ENCODE data around the gene PRKAA1. TPM values are rescaled to one million over a fixed set of nuclear protein-coding genes. Genes with fewer than 3 reads are reported as not detected.
A peak's percentile ranks its signal among the peaks of the same experiment; 100 is the strongest.

PRKAA1 gene
- total and polyA plus RNA-seq, 2 of the 13 experiments (the other 11 are each of a cell fraction or from before 2014, with no cell fraction given) = 36.6 to 58.0 TPM

DNA sequence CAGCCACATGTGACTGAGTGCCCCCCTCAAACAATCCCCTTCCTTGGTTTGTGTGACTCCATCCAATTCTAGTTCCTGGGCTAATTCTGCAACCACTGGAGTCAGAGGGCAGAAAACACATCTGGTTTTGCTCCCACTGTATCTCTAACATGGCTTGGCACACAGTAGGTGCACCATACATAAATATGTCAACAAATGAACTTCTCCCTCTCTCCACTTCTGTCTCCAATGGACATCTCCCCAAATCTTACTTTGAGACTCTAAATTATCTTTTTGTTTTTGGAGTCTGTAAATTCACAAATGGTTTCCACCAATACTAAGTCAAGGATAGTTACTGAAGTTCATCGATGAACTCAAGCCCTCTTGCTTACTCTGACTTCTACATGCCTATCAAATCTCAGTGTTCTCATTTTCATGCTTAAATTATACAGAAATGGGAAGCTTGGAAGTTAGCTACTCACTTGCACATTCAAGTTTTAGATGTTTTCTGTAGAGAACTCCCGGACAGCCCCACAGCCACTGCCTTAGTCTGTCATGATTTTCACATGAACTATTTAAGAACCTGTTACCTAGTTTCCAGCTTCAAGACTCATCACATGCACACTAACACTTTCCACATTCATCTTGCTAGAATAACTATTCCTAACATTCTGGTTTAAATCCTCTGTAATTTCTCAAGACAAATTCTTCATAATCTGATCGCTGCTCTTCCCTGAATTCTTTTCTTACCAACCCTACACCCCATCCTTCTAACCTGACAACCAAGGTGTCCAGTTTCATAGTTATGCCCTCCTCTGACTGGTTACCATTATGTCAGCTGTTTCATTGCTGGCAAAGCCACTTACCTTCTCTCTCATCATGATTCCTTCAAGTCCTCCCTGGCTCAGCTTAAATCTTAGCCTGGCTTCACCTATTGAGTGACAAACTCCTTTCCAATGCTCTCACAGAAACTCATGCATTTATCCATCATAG is 30.8 kb upstream of the PRKAA1 start (continued):
- no peak for TF ChIP-seq TBL1XR1 (IDR thresholded peaks at IDR 0.05; ENCODE audit: borderline replicate concordance, low read length, partially characterized antibody)
- peak; percentile 40 for TF ChIP-seq POLR2G (IDR thresholded peaks at IDR 0.05; ENCODE audit: low read depth, low read length)
- no peak for TF ChIP-seq HOXA7 (CRISPR knock-in tag; IDR thresholded peaks at IDR 0.05)
- TF ChIP-seq, protein P1, sequence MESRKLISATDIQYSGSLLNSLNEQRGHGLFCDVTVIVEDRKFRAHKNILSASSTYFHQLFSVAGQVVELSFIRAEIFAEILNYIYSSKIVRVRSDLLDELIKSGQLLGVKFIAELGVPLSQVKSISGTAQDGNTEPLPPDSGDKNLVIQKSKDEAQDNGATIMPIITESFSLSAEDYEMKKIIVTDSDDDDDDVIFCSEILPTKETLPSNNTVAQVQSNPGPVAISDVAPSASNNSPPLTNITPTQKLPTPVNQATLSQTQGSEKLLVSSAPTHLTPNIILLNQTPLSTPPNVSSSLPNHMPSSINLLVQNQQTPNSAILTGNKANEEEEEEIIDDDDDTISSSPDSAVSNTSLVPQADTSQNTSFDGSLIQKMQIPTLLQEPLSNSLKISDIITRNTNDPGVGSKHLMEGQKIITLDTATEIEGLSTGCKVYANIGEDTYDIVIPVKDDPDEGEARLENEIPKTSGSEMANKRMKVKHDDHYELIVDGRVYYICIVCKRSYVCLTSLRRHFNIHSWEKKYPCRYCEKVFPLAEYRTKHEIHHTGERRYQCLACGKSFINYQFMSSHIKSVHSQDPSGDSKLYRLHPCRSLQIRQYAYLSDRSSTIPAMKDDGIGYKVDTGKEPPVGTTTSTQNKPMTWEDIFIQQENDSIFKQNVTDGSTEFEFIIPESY (CRISPR knock-in tag; IDR thresholded peaks at IDR 0.05) = no peak
- TF ChIP-seq SMAD3 (CRISPR knock-in tag; IDR thresholded peaks at IDR 0.05) = no peak
- no peak for TF ChIP-seq MAFF (IDR thresholded peaks at IDR 0.05; ENCODE audit: low read depth, low read length)
- TF ChIP-seq, protein P2, sequence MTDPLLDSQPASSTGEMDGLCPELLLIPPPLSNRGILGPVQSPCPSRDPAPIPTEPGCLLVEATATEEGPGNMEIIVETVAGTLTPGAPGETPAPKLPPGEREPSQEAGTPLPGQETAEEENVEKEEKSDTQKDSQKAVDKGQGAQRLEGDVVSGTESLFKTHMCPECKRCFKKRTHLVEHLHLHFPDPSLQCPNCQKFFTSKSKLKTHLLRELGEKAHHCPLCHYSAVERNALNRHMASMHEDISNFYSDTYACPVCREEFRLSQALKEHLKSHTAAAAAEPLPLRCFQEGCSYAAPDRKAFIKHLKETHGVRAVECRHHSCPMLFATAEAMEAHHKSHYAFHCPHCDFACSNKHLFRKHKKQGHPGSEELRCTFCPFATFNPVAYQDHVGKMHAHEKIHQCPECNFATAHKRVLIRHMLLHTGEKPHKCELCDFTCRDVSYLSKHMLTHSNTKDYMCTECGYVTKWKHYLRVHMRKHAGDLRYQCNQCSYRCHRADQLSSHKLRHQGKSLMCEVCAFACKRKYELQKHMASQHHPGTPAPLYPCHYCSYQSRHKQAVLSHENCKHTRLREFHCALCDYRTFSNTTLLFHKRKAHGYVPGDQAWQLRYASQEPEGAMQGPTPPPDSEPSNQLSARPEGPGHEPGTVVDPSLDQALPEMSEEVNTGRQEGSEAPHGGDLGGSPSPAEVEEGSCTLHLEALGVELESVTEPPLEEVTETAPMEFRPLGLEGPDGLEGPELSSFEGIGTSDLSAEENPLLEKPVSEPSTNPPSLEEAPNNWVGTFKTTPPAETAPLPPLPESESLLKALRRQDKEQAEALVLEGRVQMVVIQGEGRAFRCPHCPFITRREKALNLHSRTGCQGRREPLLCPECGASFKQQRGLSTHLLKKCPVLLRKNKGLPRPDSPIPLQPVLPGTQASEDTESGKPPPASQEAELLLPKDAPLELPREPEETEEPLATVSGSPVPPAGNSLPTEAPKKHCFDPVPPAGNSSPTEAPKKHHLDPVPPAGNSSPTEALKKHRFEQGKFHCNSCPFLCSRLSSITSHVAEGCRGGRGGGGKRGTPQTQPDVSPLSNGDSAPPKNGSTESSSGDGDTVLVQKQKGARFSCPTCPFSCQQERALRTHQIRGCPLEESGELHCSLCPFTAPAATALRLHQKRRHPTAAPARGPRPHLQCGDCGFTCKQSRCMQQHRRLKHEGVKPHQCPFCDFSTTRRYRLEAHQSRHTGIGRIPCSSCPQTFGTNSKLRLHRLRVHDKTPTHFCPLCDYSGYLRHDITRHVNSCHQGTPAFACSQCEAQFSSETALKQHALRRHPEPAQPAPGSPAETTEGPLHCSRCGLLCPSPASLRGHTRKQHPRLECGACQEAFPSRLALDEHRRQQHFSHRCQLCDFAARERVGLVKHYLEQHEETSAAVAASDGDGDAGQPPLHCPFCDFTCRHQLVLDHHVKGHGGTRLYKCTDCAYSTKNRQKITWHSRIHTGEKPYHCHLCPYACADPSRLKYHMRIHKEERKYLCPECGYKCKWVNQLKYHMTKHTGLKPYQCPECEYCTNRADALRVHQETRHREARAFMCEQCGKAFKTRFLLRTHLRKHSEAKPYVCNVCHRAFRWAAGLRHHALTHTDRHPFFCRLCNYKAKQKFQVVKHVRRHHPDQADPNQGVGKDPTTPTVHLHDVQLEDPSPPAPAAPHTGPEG (CRISPR knock-in tag; IDR thresholded peaks at IDR 0.05) = no peak
- no peak for TF ChIP-seq ZNF44 (CRISPR knock-in tag; IDR thresholded peaks at IDR 0.05)
- peak in 1 of 2 experiments; percentile 57; a peak in 2 of 4 replicates for TF ChIP-seq POLR2A (IDR thresholded peaks at IDR 0.05; ENCODE audit: insufficient read depth in 1 of 2, low read depth in 2 of 2, low read length in 2 of 2)
- TF ChIP-seq SSRP1 (CRISPR knock-in tag; IDR thresholded peaks at IDR 0.05) = peak; percentile 83; the same call in 1 of the 2 replicates
- no peak for TF ChIP-seq SNAPC2 (CRISPR knock-in tag; IDR thresholded peaks at IDR 0.05)
- TF ChIP-seq PAF1 (CRISPR knock-in tag; IDR thresholded peaks at IDR 0.05) = peak; percentile 41; the same call in 1 of the 2 replicates
- TF ChIP-seq, protein P3, sequence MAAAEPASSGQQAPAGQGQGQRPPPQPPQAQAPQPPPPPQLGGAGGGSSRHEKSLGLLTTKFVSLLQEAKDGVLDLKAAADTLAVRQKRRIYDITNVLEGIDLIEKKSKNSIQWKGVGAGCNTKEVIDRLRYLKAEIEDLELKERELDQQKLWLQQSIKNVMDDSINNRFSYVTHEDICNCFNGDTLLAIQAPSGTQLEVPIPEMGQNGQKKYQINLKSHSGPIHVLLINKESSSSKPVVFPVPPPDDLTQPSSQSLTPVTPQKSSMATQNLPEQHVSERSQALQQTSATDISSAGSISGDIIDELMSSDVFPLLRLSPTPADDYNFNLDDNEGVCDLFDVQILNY (CRISPR knock-in tag; conservative IDR thresholded peaks at IDR 0.05) = no peak
- peak; percentile 37; the same call in 1 of the 2 replicates for TF ChIP-seq POLR2AphosphoS2 (IDR thresholded peaks at IDR 0.05; ENCODE audit: low read depth, low read length)
- TF ChIP-seq, protein P4, sequence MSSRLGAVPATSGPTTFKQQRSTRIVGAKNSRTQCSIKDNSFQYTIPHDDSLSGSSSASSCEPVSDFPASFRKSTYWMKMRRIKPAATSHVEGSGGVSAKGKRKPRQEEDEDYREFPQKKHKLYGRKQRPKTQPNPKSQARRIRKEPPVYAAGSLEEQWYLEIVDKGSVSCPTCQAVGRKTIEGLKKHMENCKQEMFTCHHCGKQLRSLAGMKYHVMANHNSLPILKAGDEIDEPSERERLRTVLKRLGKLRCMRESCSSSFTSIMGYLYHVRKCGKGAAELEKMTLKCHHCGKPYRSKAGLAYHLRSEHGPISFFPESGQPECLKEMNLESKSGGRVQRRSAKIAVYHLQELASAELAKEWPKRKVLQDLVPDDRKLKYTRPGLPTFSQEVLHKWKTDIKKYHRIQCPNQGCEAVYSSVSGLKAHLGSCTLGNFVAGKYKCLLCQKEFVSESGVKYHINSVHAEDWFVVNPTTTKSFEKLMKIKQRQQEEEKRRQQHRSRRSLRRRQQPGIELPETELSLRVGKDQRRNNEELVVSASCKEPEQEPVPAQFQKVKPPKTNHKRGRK (CRISPR knock-in tag; IDR thresholded peaks at IDR 0.05) = no peak
- TF ChIP-seq CHD2 (IDR thresholded peaks at IDR 0.05; ENCODE audit: low read depth, low read length) = no peak
- no peak for TF ChIP-seq ZNF556 (CRISPR knock-in tag; IDR thresholded peaks at IDR 0.05; ENCODE audit: borderline replicate concordance)
- TF ChIP-seq XRCC5 (optimal IDR thresholded peaks at IDR 0.05; ENCODE audit: low read length) = no peak
- TF ChIP-seq NCOA1 (CRISPR knock-in tag; IDR thresholded peaks at IDR 0.05) = no peak
- no peak for TF ChIP-seq ZNF34 (CRISPR knock-in tag; IDR thresholded peaks at IDR 0.05; ENCODE audit: borderline replicate concordance)

All from HepG2 (cell line).